Cardiac septum (tissue), 1 donor: ENCODE measurements around the gene FAM168A. TPM values are rescaled to one million over a fixed set of nuclear protein-coding genes. Genes with fewer than 3 reads are reported as not detected.

ENCODE experiments used
- DNase-seq: peaks from one replicate; pipeline ENCODE4 v3.0.0-alpha.2; 2020; ENCODE audit warnings: low spot score
- intact Hi-C: fragments of 100-400 bp; cut with DNase I; formaldehyde crosslinking; loops from one replicate; pipeline ENCODE4 v1.14.0; 2022
- total RNA-seq: library from RNA; stranded (reverse); fragmentation: NEBNext Ultra II Directional; extraction: Animal tissue kit (Norgen Biotek cat#: 25700); gene quantifications from one replicate; pipeline ENCODE4 v1.2.1, GENCODE V29; 2021
- donor health status: DM: no; HTN: no; CAD: no.

The FAM168A gene
- total RNA-seq, 1 donor from 2014 or later = 29.5 TPM

DNA sequence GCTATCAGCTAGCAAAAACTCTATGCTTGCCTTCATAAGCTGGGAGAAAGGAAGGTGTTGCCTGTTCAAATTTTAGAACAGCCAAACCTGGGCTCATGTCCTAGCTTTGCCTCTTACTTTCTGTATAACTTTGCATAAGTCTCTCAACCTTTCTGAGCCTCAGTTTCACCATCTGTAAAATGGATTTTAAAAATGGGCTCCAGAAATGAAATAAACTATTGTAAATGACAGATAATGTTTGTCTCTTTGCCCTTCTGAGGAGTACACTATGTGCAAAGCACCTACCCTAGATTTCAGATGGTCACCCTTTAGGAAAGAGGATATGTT lies 68.7 kb downstream of the FAM168A start:
- DNase-seq = no peak
- intact Hi-C loops = no loop called here

DNA sequence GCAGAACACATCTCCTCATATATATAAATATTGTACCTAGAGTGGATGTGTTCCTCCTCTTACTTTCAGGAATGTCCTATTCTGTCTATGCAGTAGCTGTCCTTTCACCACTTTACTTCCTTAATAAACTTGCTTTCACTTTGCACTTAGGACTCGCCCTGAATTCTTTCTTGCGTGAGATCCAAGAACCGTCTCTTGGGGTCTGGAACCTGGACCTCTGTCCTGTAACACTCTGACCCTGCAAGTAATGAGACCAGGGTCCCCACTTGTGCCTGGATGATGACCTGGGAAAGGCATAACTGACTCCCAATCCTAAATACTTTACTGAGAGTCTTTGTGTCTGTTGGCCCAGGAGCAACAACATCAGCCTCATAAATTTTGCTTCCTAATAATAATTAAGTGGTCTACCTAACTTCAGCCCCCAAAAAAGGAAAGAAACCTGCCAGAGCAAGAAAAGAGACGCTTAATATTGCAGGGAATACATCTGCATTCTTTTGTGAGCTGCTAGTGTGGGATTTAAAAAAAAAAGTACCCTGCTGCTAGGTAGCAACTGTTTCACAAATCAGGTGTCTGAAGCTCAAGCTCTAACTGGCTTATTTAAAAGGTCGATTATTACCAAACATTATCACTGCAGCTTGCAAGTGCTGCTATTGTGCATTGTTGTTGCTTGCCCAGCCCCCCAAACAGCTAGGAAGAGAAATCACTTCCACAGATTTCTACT lies 69.3 kb downstream of the FAM168A start:
- no peak for DNase-seq
- intact Hi-C loops = no loop called here

DNA sequence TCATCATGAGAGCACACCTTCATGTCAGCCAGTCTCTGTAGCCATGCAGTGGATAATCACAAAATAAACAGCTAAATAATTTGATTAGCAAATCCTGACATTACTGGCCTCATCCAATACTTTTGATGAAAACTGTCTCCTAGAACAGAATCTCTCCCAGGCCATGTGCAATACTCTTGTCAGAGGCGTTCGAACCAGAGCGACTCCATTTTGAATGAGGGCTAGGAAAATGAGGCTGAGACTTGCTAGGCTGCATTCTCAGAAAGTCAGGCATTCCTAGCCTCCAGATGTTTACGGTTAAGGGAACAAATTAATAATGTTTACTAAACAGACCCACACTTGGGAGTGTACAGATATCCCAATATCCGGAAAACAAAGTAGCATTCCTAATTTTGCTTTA lies 69.9 kb downstream of the FAM168A start:
- intact Hi-C loops = no loop called here
- DNase-seq = no peak

DNA sequence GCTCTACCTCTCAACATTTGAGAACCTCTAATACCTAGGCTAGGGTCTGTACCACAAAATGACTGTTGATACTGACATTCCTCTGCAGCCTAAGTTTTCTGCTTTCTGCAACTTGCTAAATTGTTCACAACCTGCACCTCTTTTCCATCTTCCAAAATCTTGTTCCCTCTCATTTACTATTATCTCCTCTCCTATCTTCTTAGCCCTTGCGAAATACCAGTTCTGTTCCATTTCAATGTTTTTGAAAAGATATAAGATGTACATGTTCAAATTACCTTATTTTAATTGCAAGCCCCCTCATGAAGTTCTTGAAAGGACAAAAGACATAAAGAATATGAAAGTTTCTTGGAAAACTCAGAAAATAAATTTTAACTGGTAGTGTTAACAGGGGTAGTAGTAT lies 72.3 kb downstream of the FAM168A start:
- DNase-seq = no peak
- intact Hi-C loops = no loop called here

DNA sequence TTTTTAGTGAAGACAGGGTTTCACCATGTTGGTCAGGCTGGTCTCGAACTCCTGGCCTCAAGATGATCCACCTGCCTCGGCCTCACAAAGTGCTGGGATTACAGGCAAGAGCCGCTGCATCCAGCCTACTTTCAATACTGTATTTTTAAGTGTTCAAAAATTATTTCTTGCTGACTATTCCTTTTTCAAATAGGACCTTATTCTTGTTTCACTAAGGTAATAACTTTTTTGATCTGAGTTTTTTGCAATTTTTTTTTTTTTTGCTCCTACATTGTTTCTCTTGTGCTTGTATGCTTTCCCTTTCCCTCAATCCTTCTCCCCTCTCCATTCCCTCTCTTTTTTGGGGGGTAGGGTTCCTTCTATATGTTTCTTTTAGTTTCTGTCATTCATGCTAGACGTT lies 73.1 kb downstream of the FAM168A start:
- DNase-seq = no peak
- intact Hi-C loops = no loop called here

DNA sequence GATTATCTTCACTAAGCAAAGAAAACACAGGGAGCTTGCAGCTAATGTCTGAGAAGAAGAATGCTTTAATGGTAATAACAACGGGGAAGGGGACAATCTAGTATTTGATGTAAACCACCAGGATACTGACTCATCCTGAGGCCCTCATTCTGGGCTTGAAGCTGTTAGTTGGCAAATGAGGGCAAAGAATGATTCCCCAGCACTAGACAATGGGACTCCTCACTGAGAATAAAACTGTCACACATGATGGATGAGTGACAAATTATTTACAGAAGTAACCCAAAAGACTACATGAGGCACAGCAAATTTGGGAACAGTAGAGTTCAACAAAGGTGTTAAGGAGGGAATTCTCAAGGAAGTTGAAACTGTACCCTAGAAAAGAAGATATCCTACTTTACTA lies 76.3 kb downstream of the FAM168A start:
- no peak for DNase-seq
- intact Hi-C loops = no loop called here

DNA sequence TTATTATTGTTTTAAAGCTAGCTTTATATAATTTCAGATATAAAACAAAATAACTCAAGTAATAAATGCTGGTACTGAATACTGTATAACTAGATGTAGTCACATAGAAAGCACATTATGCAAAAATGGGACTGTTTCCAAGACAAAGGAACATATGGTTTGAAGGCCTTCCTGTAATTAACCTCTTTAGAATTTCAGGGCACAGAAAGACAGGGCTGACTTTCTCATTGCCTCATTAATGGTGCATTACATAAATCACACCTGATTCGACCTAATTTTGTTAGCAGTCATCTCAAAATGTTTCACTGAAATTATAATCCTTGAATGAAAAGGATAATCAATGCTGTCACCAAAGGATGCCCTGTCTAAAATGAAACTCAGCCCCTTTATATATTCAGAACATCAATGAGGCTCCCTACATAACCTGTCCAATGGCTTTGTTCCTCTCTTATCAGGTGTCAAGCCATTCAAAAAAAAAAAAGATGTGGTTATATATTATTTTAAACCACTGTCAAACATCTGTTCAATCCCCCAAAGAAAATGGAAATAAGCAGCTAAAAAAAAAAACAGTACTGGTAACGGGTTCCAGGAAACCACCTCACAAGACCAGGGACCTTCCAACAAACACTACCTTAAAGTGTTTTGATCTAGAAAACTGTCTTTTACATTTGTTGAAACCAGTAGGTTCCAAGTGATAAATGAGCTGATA lies 77.4 kb downstream of the FAM168A start:
- intact Hi-C loops = no loop called here
- DNase-seq = no peak

DNA sequence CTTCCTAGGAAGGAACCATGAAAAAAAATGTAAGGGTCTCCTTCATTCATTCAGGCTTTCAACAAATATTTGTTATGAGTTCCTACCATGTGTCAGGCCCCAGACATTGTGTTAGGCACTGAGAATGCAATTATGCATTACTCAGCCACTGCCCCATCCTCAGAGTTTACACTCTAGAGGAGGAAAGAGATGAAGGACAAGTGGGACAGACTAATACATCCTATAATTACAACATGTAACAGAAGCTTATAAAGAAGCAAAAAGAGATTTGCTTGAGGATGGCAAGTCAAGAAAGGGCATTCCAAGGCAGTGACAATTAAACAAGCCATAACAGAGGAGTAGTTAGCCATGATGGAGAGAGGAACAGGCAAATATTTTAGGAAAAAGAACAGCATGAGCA lies 78.6 kb downstream of the FAM168A start:
- DNase-seq = no peak

DNA sequence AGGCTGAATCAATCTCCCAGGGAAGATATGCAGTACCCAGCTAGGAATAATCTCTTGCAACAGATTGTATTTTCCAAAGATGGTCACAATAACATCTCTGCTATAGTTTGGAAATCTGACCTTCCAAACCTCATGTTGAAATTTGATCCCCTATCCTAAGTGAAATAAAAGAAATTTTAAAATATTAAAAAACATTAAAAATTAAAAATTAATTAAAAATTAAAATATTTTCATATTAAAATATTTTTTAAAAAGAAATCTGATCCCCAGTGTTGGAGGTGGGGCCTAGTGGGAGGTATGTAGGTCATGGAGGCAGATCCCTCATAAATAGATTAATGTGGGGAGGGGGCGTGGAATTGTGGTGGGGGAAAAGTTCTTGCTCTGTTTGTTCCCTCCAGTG lies 79.7 kb downstream of the FAM168A start:
- DNase-seq = no peak
- intact Hi-C loops = no loop called here

More for the DNA sequence above, 78.6 kb downstream of the FAM168A start:
- intact Hi-C loops = no loop called here

DNA sequence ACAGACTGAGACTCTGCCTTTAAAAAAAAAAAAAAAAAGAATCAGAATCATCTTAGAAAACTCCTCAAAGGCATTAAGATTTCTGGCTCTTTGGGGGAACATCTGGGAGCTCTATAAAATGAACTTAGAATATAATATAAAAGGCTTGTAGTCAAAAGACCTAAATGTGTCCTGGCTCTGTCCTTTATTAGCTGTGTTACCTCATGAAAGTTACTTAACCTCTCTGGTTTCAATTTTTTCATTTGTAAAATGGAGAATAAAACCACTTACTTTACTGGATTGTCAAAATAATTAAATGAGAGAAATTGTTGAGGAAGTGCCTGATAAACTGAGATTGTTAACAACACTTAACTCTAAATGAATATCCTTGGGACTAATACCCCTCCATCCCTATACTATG lies 81.8 kb downstream of the FAM168A start:
- intact Hi-C loops = no loop called here
- no peak for DNase-seq

DNA sequence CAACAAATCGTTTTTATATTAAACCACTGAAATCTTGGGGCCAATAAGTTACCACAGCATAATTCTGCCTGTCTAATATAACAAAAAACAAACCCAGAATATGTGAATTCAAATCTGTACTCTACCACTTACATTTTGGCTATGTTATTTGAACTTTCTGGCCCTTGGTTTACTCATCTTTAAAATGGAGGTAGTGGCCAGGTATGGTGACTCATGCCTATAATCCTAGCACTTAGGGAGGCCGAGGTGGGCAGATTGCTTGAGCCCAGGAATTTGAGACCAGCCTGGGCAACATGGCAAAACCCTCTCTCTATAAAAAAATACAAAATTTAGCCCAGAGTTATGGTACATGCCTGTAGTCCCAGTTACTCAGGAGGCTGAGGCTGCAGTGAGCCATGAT lies 84.2 kb downstream of the FAM168A start:
- intact Hi-C loops = no loop called here
- DNase-seq = no peak

DNA sequence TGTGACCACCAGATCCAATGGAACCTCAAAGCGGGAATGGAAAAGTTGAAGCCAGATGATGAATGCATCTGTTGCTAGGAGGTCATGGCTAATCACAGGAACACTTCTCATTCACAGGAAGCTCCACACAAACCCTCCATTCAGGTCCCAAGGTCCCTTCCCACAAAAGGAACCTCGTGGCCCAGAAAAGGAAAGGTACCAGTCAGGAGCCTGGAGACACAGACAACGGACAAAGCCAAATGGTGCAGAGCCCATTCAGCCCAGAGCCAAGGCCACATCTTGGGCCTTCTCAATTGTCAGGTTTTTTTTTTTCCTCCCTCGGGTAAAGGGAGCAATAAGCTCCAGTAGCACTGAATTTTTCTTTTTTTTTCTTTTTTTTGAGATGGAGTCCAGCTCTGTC lies 87.0 kb downstream of the FAM168A start:
- DNase-seq = no peak
- intact Hi-C loops = no loop called here

DNA sequence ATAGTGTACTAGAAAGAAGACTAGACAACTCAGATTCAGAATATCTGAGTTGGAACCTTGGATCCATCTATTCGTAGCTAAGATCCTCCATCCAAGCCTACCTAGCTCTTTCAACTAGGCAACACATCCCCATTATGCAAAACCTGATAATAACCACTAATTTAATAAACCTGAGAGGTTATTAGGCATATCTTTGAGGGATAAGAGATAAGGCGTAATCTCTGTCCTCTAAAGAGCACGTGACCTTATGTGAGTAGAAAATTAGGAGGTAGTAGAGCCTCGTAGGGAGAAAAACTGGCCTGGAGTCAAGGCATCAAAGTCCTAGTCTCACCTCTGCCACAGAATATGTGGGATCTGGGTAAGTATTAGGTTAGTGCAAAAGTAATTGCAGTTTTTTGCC lies 87.8 kb downstream of the FAM168A start:
- DNase-seq = no peak
- intact Hi-C loops = no loop called here

DNA sequence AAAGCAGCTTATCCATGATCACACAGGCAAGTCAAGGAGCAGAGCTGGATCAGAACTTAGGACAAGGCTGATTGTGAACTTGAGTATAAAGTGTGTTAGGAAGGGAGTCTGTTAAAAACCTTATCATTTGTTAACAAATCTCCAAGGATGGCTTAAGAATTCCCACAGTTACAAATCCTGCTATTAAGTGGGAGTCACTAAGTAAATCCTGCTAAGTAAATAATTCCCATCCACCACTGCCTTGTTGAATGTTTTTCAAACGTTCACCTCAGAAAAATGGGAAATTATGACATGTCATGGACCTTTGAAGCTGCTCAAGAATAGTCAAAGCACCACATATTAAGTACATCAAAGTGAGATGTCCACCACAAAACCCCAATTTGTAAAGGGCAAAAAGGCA lies 88.7 kb downstream of the FAM168A start:
- intact Hi-C loops = no loop called here
- DNase-seq = no peak

DNA sequence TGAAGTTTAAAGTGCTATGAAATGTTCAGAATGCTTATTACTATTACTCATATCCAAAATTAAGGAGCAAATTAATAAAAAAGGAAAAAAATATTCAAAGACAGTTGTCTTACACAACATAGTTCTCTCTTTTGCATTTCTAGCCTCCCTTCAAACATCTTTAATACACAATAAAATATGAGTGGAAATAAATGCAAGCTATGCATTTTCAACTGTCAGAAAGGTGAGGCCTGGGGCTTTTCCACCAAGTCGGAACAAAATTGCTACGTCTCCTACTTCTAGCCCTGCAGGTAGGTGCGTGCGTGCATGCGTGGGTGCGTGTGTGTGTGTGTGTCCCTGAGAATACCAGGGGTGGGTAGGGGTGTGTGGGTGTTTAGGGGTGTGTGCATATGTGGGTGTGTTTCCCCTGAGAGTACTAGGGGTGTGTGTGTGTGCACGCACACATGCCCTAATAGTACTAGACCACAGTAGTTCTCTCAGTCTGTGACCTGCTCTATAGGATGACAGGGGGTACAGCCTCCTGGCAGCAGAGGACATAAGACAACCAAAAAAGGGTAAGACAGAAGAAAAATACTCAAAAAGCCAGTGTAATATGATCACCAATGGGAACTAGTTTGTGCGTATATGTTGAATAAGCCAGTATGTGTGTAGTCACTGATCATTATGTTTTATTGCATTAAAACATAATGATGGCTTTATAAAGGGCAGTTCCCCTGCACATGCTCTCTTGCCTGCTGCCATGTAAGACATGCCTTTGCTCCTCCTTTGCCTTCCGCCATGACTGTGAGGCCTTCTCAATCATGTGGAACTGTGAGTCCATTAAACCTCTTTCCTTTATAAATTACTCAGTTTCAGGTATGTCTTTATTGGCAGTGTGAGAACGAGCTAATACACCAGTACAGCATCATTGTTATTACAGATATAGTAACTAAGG lies 89.4 kb downstream of the FAM168A start:
- DNase-seq = no peak
- intact Hi-C loops = no loop called here

DNA sequence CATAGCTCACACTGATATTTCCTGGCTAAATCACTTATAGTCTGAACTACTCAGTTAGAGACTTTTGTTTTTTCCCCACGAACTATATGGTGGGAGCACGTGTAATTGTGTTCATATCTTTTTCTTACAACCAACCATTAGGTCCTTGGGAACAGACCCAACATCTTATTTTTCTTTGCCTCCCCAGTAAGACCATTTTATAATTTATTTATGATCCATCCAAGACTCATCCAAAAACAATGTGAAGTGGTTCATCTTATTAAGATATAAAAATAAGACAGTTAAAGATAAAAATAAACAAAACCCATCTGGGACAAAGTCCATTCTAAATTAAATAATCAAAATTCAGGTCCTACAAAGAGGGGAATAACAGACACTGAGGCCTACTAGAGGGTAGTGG lies 90.8 kb downstream of the FAM168A start:
- intact Hi-C loops = no loop called here
- DNase-seq = no peak

DNA sequence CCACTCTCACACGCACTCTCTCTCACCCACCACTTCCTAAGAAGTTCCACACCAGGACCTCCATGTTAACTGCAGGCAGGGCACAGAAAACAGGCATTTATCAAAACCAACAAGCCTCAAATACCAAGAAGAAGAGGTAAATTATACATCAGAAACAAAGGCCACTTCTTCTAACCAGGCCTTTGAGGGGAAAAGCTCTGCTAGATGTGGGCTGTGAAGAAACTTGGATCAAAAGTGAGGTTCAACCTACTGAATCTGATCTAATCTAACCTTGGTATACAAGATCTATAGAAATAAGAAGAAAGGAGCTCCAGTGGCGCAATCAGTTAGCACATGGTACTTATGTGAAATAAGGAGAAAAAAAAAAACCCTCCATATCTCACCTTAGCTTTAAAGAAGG lies 91.9 kb downstream of the FAM168A start:
- DNase-seq = no peak
- intact Hi-C loops = no loop called here

DNA sequence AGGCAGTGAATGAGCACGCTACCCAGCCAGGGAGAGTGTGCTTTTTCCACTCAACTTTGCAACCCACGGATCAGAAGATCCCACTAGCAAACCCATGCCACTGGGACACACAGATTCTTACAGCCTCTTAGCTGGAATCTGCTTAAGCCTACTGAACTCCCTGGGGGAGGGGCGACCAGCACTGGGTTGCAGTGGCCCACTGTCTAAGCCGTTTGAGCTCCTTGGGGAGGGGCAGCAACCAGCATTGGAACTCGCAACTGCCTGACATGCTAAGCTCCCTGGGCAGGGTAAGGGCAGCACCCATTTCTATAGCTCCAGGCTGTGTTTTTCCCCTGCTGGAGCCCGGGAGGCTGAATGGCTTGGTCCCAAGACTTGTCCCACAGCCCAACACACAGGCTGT lies 99.6 kb downstream of the FAM168A start:
- intact Hi-C loops = loop anchor here (10.0 kb wide), 1 partner anchor 56 kb away; no protein-coding TSS in a partner anchor

DNA sequence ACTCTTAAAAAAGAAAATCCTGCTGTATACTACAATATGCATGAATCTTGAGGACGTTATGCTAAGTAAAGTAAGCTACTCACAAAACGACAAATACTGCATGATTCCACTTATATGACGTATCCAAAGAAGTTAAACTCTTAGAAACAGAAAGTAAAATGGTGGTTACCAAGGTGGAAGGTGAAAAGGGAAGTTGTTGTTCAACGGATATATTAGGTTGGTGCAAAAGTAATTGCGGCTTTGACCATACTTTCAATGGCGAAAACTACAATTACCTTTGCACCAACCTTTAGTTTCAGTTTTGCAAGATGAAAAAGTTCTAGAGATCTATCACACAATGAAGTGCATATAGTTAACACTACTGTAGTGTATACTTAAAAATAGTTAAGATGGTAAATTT lies 101.8 kb downstream of the FAM168A start:
- intact Hi-C loops = loop anchor here (10.0 kb wide), 1 partner anchor 59 kb away; no protein-coding TSS in a partner anchor
- DNase-seq = no peak

More for the DNA sequence above, 99.6 kb downstream of the FAM168A start:
- no peak for DNase-seq

DNA sequence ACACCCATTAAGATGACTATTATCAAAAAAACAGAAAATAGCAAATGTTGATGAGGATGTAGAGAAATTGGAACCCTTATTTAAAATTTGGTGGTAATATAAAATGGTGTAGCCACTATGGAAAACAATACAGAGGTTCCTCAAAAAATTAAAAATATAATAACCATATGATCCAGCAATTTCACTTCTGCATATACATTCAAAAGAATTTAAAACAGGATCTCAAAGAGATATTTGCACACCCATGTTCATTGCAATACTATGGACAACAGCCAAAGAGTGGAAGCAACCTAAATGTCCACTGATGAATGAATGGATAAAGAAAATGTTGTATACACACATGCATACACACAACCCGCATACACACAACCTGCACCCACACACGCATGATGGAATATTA lies 102.2 kb downstream of the FAM168A start:
- no peak for DNase-seq

More for the DNA sequence above, 102.2 kb downstream of the FAM168A start:
- intact Hi-C loops = loop anchor here (10.0 kb wide), 1 partner anchor 59 kb away; no protein-coding TSS in a partner anchor
